ENCODE results near the gene SHISAL2A.
"Not testable (repeated sequence)": the region's sequence is repeated elsewhere in the genome, so short reads cannot be mapped to it uniquely, and the experiment has no call there.

The SHISAL2A gene

GRCh38 chr1:52684545-52684944 is 51.6 kb downstream of the SHISAL2A start:
- DNase-seq (ENCODE audit: low read depth in 2 of 2): no peak

GRCh38 chr1:52686261-52686751 is 53.3 kb downstream of the SHISAL2A start:
- peak; percentile 43 to 60 for DNase-seq (ENCODE audit: low read depth in 2 of 2)

GRCh38 chr1:52686830-52687229 is 53.9 kb downstream of the SHISAL2A start:
- no peak for DNase-seq (ENCODE audit: low read depth in 2 of 2)

GRCh38 chr1:52691821-52692220 is 58.9 kb downstream of the SHISAL2A start:
- no peak for DNase-seq (ENCODE audit: low read depth in 2 of 2)

GRCh38 chr1:52692697-52693096 is 59.7 kb downstream of the SHISAL2A start:
- no peak for DNase-seq (ENCODE audit: low read depth in 2 of 2)

- not testable (repeated sequence) for DNase-seq (ENCODE audit: low read depth in 2 of 2)
Measured at GRCh38 chr1:52693351-52693750, 60.4 kb downstream of the SHISAL2A start.

GRCh38 chr1:52693843-52694242 is 60.9 kb downstream of the SHISAL2A start:
- no peak for DNase-seq (ENCODE audit: low read depth in 2 of 2)

- no peak for DNase-seq (ENCODE audit: low read depth in 2 of 2)
Measured at GRCh38 chr1:52695627-52696026, 62.7 kb downstream of the SHISAL2A start.

- DNase-seq (ENCODE audit: low read depth in 2 of 2): peak; percentile 20 to 36
Measured at GRCh38 chr1:52697795-52698674, 65.1 kb downstream of the SHISAL2A start, which contains the start of gene COA7. COA7 (minus strand) TSS chr1:52698347; CDS start chr1:52698326, 21 bp downstream.

GRCh38 chr1:52702886-52703787 is 70.2 kb downstream of the SHISAL2A start:
- DNase-seq (ENCODE audit: low read depth in 2 of 2): peak; percentile 49 to 63

- no peak for DNase-seq (ENCODE audit: low read depth in 2 of 2)
Measured at GRCh38 chr1:52706136-52706670, 73.2 kb downstream of the SHISAL2A start.
